Measurements from ENCODE around the gene CPEB2. TPM values are rescaled to one million over a fixed set of nuclear protein-coding genes. Genes with fewer than 3 reads are reported as not detected.

CPEB2 gene
- polyA plus RNA-seq, 1 experiment: 10.4 TPM

GRCh38 chr4:15031993-15032675 lies 29.9 kb downstream of the CPEB2 start:
- CTCF ChIA-PET: no interaction called here
- H3K27ac ChIP-seq (ENCODE audit: low read depth, low read length): no peak overlapping the region

DNA sequence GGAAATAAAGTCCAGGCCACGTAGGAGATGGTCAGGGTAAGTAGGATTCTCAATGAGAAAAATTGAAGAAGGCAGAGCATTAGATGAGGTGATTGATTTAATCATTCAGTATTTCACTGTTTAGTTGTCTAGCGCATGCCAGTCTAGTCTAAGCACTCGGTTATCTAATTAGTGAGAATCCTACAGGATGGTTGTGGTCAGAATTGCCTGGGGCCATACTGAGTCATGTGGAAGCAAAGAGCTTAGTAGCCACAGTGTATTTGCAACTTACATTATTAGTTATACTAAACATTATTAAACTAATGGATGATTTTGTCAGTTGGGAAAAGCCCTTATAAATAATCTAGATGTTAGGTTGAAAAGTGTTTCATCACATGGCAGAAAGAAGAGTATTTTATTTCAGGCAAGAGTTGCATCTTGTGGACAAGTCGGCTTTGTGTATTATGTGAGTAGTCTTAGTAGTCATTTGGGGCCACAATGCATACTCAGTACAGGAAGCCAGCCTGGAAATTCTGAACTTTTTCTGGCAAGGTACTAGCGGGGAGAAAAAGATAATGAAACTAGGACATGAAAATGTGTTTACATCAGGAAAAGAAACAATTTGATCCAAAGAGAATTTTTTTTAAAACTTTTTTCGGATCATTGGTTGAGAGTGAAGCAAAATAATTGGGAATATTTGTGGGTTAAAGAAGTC lies 31.9 kb downstream of the CPEB2 start:
- H3K9me3 ChIP-seq (ENCODE audit: control insufficient read depth, insufficient read depth, low read length): no peaks in the 10 kb centered on the region
- H3K27me3 ChIP-seq (ENCODE audit: control insufficient read depth, insufficient read depth, low read length): no peaks in the 10 kb centered on the region
- no peak overlapping the region for H3K27ac ChIP-seq (ENCODE audit: low read depth, low read length)
- CTCF ChIA-PET: interaction anchor here (0.6 kb wide), 2 partner anchors 1347 to 1390 kb away, joined by 3 read pairs; no protein-coding TSS in a partner anchor
- TF ChIP-seq, protein P1, sequence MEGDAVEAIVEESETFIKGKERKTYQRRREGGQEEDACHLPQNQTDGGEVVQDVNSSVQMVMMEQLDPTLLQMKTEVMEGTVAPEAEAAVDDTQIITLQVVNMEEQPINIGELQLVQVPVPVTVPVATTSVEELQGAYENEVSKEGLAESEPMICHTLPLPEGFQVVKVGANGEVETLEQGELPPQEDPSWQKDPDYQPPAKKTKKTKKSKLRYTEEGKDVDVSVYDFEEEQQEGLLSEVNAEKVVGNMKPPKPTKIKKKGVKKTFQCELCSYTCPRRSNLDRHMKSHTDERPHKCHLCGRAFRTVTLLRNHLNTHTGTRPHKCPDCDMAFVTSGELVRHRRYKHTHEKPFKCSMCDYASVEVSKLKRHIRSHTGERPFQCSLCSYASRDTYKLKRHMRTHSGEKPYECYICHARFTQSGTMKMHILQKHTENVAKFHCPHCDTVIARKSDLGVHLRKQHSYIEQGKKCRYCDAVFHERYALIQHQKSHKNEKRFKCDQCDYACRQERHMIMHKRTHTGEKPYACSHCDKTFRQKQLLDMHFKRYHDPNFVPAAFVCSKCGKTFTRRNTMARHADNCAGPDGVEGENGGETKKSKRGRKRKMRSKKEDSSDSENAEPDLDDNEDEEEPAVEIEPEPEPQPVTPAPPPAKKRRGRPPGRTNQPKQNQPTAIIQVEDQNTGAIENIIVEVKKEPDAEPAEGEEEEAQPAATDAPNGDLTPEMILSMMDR (IDR thresholded peaks at IDR 0.05; ENCODE audit: low read depth, low read length): no peak
- POLR2A ChIA-PET: no interaction called here
- no peak overlapping the region for H3K4me3 ChIP-seq (ENCODE audit: low read depth, low read length)
- DNase-seq (ENCODE audit: low read depth, low spot score): no peak

More at GRCh38 chr4:15031993-15032675, 29.9 kb downstream of the CPEB2 start:
- TF ChIP-seq, protein P1 (IDR thresholded peaks at IDR 0.05; ENCODE audit: low read depth, low read length): no peak
- POLR2A ChIA-PET: no interaction called here
- H3K27me3 ChIP-seq (ENCODE audit: control insufficient read depth, insufficient read depth, low read length): no peaks in the 10 kb centered on the region
- DNase-seq (ENCODE audit: low read depth, low spot score): no peak
- H3K4me3 ChIP-seq (ENCODE audit: low read depth, low read length): no peak overlapping the region
- no peaks in the 10 kb centered on the region for H3K9me3 ChIP-seq (ENCODE audit: control insufficient read depth, insufficient read depth, low read length)

- H3K4me3 ChIP-seq (ENCODE audit: low read depth, low read length): no peak overlapping the region
- DNase-seq (ENCODE audit: low read depth, low spot score): no peak
- ChIA-PET POLR2A (no interaction called here), CTCF (no interaction called here)
- H3K27ac ChIP-seq (ENCODE audit: low read depth, low read length): no peak overlapping the region
- no peaks in the 10 kb centered on the region for H3K27me3 ChIP-seq (ENCODE audit: control insufficient read depth, insufficient read depth, low read length)
- TF ChIP-seq, protein P1 (IDR thresholded peaks at IDR 0.05; ENCODE audit: low read depth, low read length): no peak
- H3K9me3 ChIP-seq (ENCODE audit: control insufficient read depth, insufficient read depth, low read length): no peaks in the 10 kb centered on the region
These were observed 32.9 kb downstream of the CPEB2 start for GRCh38 chr4:15035159-15035558.

- TF ChIP-seq, protein P1 (IDR thresholded peaks at IDR 0.05; ENCODE audit: low read depth, low read length): no peak
- Histone ChIP-seq H3K9me3 (ENCODE audit: control insufficient read depth, insufficient read depth, low read length) (no peaks in the 10 kb centered on the region), H3K4me3 (ENCODE audit: low read depth, low read length) (no peak overlapping the region), H3K27ac (ENCODE audit: low read depth, low read length) (no peak overlapping the region), H3K27me3 (ENCODE audit: control insufficient read depth, insufficient read depth, low read length) (no peaks in the 10 kb centered on the region)
- POLR2A ChIA-PET: no interaction called here
- DNase-seq (ENCODE audit: low read depth, low spot score): no peak
- CTCF ChIA-PET: interaction anchor here (0.6 to 1.3 kb wide), 2 partner anchors 54 to 1381 kb away, joined by 3 to 4 read pairs; no protein-coding TSS in a partner anchor
These were observed 35.8 kb downstream of the CPEB2 start for GRCh38 chr4:15037923-15038541.

Measured in AG04450 (cell line).